Activated CD4-positive, alpha-beta T cell treated with anti-CD3 and anti-CD28 coated beads, Interleukin-2, amount 50 U/mL, for 16 hours (primary cell): ENCODE results near the gene DYNC1I1.
"Not testable (repeated sequence)": the region's sequence is repeated elsewhere in the genome, so short reads cannot be mapped to it uniquely, and the experiment has no call there.

Experiments used
- DNase-seq: peaks from one replicate; pipeline ENCODE4 v3.0.0-alpha.2; 2020

The DYNC1I1 gene

DNA sequence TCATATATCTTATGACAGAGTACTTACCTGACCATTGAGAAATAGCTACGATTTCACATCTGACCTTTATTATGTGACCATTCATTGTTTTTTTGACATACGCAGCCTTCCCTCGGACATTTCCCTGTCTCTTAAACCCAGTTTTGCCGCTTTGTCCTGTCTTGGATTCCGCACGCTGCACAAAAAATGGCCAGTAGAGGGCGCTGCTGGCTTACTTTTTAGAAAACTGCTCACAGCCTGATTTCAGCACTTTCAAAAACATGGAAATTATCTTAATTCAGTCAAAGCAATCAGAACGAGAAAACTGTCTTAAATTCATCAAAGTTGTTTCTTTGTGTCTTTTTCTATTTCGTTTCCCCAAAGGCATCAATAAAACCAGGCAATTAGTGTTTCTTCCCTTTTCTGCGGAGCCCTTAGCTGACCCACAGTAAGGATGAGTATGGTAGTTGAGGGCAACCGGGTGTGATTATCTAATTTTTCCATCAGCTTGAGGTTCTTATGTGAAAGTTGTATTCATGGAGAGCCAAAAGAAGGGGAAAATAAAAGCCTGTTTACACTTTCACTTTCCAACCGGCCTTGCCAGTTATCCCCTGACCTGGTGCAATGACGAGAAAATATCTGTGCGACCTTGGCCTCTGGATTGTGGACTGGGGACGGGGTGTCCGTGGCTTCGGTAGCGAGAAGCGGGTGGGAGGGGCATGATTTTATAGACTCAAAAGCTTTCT, 144.4 kb downstream of the DYNC1I1 start:
- DNase-seq: peak; percentile 71

DNA sequence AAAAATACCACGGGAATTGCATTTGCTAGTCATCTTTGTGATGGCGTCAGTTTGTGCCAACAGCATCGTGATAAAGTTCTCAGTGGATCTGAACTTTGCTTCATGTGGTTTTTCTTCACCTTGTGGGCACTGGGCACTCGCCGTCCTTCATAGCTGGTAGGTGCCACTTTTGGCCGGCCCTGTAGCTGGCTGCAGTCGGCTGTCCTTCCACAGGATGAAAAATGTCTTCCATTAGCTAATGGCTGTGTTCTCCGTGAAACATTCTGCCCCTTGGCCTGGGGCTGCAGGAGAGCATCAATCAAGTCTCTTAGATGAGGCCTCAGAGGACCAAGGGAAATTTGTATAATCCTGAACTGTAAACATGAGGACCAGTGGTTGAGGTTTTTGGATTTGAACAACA, 145.3 kb downstream of the DYNC1I1 start:
- DNase-seq: no peak

DNA sequence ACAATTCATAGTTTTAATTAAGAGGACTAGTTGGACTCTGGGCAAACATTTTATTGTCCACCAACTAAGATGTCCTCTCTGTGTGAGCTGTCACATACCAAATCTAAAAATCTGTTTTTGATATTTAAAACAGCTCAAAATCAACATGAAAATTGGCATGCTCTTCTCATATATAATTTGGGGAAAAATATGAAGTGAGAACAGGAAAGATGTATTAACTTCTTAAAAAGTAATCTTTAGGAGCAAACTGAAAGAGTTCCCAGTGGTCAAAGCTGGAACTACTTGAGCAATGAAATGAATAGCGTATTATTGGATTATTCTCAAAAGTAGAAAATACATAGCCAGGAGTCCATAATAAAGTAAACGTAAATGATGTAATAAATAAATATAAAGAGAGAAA, 147.2 kb downstream of the DYNC1I1 start:
- DNase-seq: no peak

DNA sequence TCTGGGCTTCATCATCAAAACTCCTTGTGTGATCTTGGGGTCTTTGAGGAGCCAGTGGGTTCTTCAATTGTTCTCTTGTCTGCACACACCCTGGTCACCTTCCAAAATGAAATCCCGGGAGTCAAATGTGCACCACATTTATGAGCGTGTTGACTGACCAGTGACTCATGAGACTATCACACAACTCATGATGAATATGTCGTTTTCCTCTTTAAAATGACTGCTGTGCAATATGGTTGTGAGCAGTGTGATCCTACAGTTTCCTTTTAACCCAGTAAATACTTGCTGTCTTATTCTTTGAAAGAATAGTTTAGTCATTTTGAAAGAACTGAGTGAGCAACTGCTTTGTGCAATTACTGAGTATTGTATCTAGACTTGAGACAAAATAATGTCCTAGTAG, 149.2 kb downstream of the DYNC1I1 start:
- peak; percentile 66 for DNase-seq

DNA sequence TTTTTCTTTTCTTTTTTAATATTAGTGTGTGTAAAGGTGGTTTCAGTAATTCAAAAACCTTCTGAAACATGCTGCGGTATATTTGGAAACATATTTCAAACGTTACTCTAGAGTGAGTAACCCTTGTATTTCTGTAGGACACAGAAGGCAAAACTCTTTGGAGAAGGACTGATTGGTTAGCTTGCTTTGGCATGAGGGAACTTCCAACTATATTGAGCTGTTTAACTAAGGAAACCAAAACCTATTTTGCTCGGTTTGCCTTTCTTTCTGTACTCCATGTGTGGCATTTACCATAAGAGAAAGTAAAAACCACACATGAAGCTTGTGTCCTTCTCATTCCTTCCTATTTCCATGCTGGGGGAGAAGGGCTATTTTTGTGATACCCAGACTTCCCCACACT, 149.8 kb downstream of the DYNC1I1 start:
- no peak for DNase-seq

DNA sequence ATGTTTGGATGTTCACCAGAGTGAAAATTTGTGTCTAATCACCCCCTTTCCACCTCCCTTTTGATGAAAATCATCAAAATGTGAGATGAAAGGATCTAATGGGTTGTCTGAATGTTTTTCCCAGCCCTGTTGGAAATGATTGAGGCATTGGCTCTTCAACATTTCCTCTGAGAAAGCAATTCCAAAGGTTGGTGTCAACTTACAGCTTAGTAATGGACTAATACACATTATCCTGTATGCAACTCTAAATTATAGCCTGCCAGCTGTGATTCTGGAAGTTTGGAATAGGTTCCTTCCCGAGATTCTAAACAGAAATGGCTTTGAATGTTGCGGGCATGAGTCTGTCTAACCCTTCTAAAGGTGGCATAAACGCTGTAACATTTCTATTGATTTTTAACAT, 152.9 kb downstream of the DYNC1I1 start:
- DNase-seq: no peak

DNA sequence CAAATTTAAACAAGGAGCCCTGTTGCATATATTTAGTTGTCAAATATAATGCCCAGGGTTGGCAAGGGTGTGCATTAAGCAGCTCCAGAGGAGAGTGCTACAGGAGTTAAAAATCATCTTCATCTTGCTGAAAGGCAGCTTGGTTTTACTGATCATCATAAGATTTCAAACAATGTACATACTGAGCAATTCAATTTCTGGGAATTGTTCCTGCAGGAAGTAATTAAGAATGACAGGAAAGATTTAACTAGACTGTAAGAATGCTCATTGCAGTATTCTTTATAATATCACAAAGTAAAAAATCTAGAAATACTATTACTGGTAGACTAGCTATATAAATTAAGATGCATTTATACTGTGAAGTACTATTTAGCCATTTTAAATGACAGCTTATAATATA, 153.6 kb downstream of the DYNC1I1 start:
- no peak for DNase-seq

DNA sequence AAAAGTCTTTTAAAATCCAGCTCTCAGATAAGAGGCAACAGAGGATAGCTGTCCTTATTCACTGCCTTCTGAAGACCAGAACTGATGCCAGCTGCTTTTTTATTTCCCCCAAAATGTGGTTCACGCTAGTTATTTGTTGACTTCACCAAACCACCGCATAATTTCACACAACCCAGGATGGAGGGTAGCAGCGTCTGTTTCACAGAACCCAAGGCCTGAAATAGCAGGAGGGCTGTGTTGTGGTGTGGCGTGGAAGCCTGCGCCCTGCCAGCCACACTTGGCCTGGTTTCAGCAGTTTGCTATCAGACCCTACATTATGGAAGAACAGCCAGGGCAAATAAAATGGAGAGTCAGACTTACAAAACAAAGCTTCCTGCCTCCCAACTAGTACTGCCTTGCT, 155.4 kb downstream of the DYNC1I1 start:
- DNase-seq: no peak

DNA sequence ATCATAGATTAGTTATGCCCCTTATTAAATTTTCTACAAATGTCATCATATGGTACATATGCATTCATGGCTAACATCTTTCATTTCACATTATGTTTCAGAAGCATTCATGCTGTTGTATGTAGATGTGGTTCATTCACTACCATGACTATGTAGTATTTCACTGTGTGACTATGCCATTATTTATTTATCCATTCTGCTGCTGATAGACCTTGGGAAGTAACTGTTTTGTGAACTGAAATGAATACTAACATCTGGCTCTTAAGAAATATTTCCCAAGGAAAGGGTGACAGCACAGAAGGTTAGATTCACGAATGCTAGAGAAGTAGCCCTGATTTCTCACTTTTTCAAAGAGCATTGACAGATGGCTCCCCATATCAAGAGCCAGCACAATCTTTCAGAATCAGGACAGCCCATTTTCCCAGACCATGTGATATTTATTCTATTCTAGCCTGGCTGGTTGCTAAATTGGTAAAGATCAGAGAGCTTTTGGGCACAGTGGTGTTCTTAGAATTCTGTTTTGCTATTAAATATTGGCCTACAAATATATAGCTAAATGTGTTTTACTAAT, 157.4 kb downstream of the DYNC1I1 start:
- no peak for DNase-seq

DNA sequence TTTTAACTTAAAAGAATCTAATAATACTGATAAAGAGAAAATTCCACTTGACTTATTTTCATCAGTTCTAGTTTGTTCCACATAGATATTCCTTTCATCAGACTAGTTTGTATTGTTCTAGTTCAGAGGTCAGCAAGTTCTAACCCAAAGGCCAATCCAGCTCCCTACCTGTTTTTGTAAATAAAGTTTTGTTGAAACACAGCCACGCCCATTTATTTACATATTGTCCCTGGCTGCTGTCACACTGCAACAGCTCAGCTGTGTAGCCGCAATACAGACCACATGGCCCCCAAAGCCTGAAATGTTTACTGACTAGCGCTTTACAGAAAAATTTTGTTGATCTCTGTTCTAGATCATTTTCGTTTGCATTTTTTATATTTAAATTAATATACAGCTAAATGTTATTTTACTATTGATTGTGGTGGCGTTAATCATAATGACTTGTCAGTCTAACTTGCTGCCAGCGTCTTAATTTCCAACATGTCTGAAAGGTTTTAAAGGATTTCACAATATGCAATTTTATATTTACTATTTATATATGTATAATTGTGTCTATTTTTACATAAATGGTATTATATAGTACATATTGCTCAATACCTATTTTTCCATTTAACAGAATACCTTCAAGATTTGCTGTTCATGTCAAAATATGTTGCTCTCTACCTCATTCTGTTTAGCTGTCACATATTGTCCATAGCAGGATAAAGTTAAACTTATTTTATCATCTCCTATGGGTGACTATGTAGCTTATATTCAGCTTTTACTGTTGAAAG, 159.3 kb downstream of the DYNC1I1 start:
- DNase-seq: no peak

DNA sequence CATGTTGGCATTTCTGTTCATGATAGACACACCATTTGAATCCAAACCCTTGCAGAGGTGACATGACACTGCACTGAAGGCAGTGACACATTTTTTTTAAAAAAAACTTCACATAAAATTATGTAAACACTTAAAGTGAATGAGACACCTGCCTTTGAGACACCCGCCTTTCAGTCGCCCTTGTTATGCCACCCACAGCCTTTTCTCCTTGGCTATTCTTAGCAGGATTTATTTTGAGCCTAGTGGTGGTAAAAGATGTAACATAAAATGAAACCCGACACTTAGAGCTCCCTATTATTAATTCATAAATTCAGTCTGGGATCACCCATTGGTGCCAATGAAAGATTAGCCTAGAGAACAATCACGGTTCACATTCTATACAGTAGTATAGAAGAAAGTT, 161.3 kb downstream of the DYNC1I1 start:
- no peak for DNase-seq

DNA sequence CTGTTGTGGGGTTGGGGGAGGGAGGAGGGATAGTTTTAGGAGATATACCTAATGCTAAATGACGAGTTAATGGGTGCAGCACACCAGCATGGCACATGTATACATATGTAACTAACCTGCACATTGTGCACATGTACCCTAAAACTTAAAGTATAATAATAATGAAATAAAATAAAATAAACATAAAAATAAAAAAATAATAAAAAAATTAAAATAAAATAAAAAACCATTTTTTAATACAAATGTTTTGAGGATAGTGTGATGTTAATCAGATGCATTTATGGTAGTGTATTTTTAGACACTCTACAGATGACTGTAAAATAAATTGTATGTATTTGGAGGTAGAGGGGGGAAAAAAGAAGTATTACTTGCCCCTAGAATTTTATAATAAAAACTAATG, 172.5 kb downstream of the DYNC1I1 start:
- not testable (repeated sequence) for DNase-seq

DNA sequence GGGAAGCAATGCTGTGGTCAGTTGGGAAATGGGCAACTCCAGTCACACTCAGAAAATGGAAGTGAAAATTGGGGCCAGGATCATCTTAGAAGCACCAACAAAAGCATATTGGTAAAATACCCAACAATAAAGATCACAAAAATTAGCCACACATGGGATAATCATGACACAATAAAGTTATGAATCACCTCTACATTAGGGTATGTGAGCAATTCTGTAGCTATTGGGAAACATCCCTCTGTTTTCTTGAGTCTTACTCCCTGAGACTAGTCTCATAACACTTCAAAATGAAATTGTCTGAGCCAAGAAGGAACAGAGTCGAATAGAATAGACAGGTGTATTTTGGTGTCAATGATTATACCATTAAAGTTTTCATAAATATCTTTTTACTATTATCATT, 178.3 kb downstream of the DYNC1I1 start:
- DNase-seq: no peak

DNA sequence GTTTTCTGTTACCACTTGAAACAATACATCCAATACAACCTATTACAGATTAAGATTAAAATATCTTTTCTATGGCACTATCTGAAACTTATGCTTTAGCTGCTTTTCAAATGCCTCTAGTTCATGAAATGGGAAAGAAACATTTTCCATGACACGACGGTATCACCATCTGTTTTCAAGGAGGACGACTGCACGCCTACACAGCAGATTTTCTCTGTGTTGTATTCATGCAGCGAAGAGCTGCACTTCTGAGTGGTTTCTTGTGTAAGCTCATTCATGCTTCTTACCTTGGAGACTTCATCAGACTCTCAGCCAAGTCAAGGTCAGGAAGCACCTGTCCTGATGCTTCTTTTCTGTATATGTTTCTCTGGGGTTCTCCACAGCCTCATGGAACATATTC, 179.2 kb downstream of the DYNC1I1 start:
- DNase-seq: no peak

DNA sequence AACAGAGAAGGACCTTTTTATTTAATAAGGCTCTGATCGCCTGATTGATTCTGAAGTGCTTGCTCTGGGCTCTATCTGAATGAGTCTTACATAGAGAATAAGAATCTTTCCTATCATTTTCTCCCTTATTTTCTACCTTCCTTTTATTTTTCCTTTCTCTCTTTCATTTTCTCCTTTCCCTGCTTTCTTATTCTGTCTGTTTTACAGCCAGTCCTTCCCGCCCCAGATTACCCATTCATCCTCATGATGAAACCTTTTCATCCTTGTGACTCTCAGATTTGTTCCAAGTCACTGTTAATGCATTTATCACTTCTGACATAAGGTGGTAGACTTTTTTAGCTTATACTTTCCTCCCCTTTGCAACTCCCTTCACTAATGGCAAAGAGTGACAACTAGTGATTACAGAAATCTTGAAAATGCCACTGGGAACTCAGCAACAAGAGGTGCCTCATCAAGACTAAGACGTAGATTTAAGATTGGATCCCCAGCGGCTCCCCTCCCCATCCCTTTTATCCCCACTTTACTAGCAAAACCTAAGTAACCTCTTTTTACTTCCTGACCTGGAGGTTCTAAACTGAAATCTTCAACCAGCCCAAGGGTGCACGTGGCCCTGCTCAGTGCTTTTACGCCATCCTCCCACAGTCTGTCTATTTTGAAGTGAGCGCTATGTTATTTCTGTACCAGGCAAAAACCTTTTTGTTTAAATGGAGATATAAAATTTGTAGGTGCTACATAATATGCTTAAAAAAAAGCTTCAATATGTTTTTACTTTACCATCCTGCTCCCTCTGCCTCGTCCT, 179.8 kb downstream of the DYNC1I1 start:
- no peak for DNase-seq

DNA sequence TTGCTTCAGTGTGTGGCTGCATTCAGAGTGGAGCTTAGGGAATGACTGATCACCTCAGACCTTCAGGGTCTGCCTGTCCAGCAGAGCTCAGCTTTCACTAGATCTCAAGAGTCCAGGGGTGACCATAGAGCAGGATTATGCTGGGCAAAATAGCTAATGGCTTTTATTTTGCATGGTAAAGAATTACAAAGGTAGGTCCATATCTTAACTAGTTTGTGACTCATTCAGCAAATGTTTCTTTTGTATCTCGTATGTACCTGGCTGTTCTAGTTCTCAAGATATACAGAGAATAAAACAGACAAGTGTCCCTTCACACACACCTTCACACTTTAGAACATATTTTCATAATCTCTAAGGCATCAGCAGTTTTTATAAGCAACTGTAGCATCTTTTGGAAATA, 180.5 kb downstream of the DYNC1I1 start:
- no peak for DNase-seq

DNA sequence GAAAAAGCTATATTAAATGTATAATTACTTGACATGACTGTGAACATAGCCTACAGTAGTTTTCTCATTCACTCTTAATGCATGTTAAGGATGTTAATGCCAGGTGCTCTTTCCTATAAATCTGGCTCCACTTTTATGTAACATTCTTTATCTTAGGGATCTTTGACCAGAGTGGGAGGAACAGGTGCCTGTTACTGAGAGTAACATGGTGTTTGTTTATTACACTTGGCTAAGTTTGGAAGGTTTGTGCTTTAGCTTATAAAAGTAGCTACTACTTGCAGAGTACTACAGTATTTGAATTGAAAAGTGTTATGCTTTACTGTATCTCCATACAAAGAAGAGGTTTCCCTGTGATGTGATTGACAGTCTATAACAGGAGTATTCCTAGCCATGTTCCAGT, 183.4 kb downstream of the DYNC1I1 start:
- no peak for DNase-seq

DNA sequence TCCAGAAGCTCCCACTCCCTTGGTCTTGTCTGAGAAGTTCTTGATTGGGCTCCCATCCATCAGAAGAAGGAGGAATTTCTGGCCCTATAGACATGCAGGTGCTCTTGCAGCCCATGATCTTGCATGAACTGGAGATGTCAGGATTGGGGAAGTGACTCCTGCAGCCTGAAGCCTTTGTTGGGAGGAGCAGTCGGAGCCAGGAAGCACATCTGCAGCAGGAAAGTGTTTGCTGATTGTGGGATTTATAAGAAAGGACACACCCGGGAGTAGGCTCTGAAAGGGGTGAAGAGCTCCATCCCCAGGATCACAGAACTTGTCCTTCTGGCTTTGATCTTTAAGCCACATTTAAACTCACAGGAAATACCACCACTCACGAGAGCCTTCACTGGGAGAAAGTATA, 185.2 kb downstream of the DYNC1I1 start:
- DNase-seq: no peak

DNA sequence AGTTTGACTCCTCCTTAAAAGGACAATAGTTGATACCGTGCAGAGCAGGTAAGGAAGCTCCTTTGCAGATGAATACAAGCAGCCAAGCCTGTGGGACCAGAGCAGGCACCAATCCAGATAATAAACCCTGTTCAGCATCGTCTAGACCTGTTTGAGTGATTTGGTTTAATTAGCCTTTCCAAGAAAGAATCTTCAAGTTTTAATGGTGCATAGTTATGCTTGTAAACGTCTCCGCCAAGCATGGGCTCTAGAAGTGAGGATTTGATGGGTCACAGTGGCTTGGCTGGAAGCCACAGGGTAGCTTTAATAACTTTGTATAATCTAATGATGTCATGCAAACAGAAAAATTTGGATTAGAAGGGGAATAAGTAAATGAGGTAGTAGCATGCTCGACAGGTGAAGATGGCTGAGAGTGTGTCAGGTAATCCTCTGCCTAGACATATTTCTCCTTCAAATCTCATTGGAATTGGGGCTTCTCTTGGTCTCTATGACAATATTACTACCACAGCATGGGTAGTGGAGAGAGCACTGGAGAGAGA, 188.4 kb downstream of the DYNC1I1 start:
- DNase-seq: no peak

DNA sequence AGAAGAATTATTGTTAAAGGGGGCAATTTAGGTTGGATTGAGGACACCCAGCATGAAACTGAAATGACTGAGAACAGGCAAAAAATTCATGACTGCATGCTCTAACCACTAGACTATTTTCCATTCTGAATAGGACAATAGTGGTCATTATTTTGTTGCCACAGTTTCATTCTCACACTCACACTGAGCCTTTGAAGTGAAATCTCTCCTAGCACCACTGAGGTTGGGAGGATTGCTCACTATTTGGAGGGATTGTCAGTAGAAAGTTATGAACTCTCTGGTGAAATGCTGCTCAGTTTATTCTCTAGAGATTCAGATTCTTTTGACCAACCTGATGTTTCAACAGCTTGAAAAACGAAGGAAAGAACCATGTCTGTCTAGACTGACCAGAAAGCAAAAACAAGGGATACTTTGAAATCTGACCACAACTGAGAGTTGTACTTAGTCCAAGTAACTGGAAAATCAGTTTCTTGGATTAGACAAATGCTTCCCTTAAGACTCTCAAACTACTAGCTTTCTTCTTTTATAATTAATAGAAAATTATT, 191.2 kb downstream of the DYNC1I1 start:
- no peak for DNase-seq

DNA sequence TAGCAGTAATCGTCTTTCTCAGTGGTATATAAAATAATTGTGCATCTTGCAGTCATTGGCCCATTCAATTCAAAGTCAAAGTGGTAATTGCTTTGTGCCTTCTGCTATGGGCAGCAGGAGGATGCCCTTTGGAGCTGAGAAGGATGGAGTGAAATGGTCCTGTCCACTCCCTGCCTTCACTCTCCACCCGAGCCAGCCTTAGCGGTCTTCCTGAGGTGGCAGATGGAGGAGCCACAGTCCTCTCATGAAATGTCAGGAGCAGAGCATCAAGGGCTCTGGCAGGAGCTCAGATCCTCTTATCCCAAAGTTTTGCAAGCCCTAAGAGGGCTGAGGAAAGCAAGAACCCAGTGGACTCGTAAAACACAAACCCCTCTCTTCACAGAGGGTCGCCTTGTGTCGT, 199.4 kb downstream of the DYNC1I1 start:
- no peak for DNase-seq

DNA sequence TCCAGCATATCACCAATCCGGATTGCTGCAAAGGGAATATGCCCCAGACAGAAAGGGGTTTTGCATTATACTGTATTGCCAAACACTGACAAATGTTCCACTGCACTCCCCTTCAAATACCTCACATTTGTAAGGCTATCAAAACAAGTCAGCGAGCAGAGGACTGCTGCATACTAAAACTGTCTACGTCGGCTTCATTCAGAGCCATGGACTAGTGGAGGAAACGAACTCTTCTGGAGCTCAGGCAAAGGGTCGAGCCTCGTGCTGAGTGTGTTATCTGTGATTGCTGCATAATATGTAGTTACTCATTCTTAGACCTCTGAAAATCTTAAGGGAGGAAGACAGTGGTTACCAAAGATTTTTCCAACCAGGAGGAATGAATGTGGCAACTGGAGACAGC, 200.2 kb downstream of the DYNC1I1 start:
- no peak for DNase-seq

DNA sequence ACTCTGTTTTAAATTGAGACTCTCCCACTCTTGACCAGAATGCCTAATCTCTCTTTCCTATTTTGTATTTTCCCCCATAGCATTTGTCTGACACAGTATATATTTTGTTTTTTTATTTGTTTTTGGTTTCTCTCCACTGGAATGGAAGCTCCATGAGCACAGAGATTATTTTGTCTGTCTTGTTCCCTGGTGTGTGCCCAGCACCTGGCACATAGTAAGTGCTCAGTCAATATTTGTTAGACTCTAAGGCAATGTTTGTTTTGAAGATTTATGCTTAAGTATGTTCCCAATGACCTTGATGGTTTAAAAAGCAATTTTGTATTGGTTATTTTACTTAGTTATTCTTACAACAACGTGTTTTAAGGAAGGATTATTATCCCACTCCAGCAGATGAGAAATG, 201.8 kb downstream of the DYNC1I1 start:
- no peak for DNase-seq
